ENCODE measurements around the gene ARHGAP27.
A peak's percentile ranks its signal among the peaks of the same experiment; 100 is the strongest.
"Not testable (repeated sequence)": the region's sequence is repeated elsewhere in the genome, so short reads cannot be mapped to it uniquely, and the experiment has no call there.

Gene ARHGAP27

DNA sequence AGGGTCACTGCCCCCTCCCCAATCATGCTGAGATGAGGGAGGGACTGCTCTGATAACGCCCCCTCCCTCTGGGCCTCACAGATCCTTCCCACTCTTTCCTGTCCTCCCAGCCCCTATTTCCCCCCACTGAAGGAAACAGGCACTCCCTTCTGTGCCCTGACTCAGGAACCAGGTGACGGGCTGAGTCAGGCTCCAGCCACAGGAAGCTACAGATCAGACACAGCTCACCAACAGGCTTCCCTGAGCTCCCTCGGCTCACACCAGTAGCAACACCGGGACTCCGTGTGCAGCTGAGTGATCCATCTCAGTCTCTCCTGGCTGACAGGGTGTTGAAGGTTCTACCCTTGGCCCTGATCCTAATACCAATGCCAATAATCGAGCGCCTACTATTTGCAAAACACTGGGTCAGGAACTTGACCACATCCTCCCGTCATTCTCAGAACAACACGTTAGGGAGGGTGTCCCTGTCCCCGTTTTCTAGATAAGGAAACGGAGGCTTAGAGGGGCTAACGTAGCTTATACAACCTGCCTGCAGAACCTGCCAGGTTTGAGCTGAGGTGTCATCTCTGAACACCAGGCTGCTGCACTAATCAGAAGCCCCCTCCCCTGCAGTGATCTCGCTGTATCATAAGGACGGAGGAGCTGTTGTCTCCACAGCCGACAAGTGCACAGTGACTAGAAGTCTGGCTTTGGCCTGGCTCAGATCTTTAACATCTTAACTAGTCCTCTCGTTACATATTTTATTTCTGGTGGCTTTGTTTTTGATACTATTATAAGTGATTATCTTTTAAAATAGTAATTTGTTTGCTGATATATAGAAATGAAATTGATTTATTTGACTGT, 13.5 kb upstream of the ARHGAP27 start:
- DNase-seq: not testable (repeated sequence)

DNA sequence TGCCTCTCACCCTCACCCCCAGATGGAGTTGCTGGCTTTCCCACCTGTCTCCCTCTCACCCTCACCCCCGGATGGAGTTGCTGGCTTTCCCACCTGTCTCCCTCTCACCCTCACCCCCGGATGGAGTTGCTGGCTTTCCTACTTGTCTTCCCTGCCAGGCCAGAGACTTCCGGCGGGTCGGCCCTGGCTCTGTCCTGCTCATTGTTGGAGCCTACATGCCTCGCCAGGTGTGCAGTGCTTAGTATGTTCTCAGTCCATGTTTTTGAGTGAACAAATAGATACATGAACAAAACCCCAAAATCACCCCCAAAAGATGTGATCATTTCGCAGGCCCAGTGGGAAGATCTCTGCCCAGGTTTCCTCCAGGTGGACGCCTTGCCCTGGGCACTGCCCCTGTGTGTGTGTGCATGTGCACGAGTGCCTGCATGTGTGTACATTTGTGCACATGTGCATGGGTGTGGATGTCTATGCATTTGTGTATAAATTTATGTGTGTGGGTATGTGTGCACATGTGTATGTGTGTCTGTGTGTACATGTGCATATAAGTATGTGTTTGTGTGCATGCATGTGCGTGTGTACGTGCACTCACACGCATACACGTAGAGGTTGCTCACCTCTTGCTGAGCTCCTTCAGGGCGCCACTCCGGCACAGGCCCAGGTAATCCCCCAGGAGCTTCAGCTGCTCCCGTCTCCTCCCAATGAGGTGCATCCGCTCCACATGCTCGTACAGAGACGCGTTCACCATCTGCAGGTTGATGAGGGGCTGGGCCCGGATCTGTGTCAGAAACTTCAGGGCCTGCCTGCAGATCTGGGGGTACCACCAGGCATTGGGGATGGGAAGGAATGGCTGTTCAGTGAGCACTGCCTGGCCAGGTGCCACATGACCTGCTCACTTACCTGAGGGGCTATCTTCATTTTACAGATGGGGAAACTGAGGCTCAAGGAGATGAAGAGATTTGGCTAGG, 12.5 kb upstream of the ARHGAP27 start:
- not testable (repeated sequence) for DNase-seq

DNA sequence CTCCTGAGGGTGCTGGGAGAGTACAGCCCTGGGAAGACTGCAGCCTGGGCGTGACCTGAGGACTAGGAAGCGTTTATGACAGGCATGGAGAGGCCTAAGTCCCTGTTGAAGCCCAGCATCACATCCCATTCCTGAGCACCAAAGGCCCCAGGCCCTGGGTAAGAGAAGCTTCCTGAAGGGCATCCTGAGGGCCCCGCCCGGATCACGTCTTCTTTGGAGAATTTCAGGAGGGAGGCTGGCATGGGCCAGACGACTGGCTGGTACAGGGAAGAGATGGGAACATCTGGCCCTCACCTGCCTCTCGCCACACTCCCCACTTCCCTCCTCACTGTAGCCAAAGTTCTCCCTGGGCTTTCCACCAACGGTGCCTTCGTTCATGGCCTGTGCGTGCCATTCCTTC, 11.6 kb upstream of the ARHGAP27 start:
- not testable (repeated sequence) for DNase-seq

DNA sequence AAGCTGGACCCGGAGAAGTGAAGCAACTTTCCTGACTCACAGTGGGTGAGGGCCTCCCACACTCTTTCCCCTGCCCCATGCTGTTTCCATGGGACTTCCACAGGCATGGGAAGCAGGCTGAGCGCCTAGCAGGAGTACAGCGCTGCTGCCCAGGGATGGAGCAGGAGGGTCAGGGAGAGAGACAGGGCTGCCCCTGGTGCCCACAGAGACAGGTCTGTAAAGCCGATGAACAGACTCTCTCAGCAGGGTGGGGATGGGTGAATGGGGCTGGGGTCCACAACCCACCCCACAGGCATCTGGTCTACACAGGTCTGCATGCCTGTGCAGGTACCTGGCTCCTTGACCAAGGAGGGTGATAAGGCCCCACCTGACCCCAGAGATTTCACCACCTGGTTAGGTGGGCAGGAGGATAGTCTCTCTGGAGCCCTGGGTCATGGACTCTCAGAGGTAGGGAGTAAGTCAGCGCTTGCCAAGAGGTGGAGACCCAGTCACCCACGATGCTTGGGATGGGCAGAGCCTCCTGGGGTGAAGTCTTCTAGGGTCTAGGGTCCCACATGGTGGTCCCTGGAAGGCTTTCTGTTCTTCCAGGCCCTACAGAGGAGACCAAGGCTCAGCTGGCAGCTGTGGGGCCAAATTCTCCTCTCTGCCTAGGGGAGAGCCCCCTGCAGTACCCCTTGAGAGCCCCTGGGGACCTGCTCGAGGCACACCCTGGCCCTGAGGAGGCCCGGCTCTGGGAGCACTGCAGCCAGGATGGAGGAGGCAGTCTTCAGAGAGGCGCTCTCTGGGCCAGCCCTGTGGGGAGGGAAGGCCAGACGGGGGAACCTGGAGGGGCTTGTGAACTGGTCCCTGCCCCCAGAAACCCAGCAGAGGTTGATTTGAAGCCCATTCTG, 10.9 kb upstream of the ARHGAP27 start:
- DNase-seq: not testable (repeated sequence)

DNA sequence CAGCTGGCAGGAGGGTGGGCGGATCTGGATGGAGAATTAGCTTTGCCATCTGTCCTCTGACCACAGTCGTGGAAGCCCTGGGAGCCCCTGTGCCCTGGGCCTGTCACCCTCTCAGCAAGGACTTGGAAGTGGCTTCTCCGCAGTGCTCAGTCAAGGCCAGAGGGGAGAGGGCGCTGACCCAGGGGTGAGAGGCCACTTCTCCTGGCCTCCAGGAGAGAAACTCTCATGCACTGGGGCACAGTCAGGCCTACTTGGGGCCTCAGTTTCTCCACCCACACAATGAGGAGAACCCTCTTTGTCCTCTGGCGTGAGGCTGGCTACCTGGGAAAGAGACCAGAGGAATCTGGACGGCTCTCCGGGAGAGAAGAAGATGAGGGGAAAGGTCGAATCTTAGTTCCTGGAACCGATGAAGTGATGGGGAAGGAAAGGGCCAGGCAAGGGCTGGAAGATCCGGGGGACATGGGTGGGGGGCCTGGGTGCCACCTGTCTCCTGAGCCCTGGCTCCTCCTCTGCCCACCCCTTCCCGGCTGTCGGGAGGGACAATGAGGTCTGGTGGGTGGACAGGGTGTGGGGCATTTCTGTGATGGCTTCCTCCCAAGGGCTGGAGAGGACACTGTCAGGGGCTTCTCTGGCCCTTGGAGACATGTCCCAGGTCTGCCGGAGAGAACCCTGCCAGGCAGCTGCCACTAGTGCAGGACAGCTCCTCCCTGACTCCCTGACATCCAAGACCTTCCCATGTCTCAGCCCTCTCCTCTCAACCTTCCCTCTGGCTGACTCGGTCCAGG, 9.0 kb upstream of the ARHGAP27 start:
- no peak for DNase-seq

DNA sequence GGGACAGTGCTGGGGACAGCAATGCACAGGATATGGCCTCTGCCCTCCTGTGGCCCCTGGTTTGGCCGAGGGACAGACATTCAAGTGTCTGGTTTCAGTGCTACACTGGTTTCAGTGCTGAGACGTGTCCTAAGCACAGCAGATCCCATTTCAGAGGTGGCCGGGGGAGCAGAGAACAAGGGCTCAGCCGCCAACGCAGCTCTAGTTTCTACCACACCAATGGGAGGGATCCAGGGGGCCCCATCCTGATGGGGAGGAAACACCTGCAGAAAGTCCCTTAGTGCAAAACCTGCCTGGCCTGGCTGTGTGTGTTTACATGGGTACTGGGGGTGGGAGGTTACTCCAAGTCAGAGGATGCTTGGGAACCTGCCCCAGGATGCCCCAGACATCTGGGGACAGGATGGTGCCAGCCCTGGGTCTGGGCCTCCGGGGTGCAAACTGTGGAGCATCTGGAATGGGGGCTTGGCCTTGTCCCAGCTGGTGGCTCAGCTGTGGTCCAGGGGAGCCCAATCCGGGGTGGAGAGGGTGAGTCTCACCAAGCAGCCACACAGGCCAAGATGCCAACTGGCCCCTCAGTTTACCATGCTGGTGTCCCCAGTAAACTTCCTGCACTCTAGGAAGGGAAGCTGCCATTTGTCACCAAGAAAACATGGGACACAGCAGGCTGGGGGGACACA, 8.3 kb upstream of the ARHGAP27 start:
- not testable (repeated sequence) for DNase-seq

DNA sequence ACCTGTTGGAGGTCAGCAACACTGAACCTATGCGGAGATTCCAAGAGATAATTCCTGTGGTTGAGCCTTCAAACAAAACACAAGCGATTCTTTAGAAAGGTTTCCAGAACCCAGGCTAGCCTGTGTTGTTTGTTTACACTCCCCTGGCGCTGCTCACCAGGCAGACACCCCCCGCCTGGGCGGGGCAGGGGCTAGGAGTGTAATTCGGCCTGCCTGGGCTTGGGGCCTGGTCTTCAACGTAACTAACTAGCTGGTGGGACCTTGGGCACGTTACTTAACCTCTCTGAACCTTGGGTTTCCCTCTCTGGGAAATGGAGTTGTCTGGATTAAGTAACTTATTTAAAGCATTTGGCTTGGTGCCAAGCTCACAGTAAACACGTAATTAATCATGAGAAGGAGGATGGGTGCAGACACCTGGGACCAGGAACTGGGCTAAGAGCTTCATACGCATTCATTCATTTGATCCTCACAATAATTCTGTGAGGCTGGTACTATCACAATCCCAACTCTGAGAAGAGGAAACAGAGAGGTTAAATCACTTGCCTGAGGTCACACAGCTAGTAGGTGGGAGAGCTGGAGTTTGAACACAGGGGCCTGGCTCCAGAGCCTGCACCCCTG, 7.6 kb upstream of the ARHGAP27 start:
- DNase-seq: no peak

DNA sequence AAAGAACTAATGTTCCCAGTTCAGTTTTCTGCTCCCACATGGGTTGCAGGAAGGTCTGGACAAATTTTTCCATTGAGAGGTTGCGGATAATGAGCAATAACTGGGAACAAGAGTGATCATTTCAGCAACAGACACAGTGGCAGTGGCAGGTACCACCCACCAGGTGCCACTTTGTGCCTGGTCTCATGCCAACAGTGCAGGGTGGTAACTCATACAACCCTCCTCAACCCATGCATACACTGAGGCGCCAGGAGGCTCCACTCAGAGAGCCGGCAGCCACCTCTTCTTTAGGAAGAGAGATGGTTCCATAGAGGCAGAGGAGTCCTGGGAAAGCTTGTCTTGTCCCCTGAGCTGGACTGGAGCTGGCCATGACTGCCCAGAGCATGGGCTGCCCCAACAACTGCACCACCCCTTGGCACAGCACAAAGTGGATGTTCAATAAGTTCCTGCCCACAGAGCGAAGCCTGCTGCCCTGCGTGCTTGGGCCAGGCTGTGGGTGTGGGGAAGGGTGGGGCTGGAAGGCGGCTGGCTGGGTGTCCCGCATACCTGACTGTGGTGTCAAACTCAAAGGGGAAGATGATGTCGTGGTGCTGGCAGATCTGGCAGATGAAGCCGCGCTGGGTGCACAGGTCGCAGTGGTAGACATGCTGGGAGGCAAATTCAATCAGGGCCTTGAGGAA, 6.4 kb upstream of the ARHGAP27 start:
- DNase-seq: no peak

DNA sequence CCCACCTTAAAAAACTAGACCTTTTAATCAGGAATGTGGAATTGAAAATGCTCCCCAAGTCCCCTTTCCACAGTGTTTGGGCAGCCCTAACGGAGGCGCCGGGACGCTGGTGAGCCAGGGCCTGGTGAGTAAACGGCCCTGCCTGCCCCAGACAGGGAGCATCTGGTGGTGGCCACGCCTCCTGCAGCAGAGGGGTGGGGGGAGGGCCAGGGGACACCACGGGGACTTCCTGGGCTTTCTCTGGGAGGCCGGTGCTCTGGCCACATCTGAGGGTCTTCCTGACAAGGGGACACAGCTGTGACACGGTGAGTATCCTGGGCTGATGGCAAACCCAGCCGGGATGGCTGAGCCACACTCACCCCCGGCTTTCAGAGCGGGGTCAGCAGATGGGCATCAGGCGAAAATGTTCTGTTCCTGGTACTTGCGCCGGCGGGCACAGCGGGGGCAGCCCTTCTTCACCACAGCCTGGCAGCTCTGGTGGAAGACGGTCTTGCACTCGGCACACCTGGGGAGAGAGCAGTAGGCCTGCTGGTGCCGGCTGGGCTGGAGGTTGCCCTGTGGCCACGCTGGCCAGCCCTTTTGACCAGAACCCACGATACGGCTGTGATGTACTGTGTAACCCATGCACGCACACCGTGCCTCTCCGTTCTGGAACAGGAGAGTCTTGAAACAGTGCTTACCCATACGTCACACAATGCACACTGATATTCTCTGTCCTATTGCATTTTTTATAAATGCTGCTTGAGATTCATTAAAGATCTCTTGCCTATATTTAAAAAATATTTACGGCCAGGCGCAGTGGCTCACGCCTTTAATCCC, 5.0 kb upstream of the ARHGAP27 start:
- no peak for DNase-seq

DNA sequence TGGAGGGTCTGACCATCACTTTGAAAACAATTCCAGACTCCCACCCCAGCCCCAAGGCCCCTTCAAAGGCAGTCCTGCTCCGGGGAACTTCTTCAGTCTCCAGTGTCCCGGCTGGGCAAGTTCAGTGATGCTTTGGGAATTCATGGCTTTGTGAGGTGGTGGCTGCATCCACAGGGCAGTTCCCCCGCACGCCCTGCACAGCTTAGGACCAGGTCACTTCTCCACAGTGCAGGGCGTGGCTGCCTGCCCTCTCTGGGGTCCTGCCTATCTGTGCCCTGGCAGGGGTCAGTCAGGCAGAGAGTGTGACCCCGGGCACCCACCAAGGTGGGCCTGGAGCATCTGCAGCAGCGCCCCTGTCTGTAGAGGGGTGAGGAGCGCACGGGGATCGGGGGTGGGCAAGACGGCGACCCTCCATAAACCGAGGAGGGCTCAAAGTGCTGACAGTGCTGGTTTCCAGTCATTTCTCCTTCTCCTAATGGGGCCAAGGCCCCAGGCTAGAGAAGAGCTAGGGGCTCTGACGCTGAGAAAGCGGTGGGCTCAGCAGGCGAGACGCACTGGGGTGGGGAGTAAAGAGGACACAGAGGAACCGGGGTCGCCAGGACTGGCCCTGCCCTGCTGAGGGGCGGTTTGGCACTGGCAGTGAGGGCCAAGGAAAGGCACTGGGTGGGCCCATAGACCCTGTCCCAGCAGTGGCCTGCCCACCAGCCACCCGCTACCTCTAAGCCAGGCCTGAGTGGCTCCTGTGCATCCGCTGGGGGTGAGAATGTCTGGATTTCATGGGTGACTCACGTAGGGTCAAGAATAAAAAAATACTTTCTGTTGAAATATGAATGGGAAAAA, 4.2 kb upstream of the ARHGAP27 start:
- no peak for DNase-seq

DNA sequence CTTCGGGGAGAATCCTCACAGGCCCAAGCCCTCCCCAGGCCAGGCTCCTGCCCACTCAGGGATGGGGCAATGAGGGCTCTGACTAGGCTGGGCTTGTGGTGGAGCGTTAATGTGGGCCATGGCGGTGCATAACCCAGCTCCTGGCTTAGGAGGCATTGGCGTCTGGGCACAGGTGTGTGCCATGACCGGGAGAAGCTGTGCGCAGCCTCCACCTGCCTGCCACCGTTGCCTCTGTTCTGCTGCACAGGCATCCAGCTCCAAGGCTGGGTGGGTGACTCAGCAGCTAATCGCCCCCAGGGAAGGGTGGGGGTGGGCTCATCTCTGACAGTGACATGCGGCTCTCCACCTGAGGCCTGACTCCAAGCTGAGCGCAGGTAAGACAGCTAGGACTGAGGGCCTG, 3.5 kb upstream of the ARHGAP27 start:
- DNase-seq: no peak

DNA sequence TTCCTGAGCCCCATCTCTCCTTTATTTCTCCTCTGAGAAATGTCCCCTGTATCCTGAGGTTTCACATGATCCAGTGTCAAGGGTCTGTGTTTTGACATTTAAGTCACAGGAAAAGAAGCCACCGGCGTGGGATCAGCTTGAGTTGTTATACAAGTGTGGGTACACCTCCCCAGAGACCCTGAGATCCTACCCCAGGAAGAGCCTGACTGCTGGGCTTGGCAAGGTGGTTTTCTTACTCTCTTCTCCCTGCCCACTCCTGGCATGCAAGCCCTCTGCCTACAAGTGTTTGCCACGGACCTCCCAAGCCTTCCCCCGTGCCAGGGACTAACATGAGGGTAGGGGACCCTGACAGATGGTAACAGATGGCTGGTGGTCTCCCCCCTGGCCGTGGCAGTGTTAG, 2.8 kb upstream of the ARHGAP27 start:
- no peak for DNase-seq

DNA sequence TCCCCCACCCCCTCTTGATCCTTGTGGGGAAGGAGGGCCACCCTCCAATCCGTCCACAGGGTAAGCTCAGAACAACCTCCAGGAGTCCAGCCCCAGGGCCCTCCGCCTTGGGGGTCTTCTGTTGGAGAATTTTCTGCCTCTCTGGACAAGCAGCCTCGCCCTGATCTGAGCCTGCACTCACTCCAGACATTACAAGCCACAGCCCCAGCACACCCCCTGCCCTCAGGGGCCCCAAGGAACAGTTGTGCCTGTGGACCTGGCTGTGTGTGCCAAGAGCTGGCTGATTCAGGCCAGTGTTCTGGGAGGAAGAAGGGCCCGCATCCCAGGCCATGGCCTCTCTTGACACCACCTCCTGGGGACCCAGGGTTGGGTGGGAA, 477 bp upstream of the ARHGAP27 start:
- no peak for DNase-seq

DNA sequence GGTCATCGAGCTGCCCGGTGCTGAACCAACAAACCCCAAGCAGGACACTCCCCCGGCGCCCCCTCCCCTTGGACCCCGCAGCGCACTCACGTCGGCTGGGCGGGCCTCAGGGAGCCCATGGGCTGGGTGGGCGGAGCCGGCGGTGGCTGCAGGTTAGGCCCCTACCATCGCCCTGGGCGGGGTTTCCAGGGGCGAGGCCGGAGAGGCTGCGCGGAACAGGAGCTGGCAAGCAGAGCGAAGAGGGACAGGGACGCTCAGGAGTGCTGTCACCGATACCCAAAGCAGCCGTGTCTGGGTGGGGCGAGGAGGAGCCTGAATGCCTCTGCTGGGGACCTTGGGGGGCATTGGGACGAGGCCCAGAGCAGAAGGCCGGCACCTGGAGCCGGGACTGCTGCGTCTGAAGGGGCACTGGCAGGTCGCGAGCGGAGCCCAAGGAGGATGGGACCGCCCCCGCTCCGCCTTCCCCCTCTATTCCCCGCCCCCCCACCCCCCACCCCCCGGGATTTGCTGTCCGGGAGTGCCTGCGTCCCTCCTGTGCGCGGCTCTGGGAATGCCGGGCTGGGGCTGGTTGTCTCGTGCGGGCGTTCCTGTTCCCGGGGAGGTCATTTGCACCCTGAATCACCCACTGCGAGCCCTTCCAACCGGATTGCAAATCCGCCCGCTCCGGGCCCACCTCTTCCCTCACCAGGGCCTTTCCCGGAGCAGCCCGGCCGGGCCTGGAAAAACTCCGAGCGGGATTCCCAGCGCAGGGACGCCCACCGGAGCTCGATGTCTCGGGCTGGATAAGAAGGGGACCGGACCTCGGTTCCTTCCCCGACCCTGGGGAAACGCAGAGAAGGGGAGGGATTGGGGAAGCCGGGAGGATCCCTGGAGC, 902 bp downstream of the ARHGAP27 start:
- DNase-seq: peak; percentile 61 to 64

DNA sequence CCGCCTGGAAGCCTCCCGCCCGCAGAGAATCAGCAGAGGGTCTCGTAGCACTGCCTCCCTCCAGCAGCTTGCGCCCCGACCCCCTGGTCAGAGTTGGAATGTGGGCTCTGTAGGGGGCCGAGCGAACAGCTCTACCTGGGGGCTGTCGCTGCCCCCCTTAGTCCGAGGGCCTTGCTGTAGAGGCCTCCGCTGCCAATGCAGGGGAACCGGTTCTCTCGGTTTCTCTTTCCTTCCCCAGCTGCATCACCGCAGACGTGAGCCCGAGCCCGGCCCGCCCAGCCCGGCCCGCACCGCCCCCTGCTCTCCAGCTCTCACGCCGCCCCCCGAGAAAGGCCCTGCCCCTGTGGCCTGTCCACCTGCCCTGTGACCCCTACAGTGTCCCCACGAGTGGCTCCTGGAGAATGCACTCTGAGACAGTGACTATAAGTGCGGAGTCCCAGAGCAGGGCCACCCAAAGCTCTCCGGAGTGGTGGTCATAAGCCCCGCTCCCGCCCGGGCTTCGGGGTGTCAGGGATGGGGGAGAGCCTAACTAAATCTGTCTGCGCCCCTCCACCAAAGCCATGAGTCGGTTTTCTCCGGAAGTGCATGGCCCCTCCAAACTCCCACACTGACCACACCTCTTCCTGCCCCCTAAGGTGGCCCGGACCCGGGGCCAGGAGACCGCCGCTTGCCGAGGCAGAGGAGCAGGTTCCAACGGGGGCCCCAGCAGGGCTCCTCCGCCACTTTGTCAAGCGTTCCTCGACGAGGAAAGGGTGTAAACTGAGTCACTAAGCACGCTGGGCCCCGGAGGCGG, 1.7 kb downstream of the ARHGAP27 start:
- no peak for DNase-seq

DNA sequence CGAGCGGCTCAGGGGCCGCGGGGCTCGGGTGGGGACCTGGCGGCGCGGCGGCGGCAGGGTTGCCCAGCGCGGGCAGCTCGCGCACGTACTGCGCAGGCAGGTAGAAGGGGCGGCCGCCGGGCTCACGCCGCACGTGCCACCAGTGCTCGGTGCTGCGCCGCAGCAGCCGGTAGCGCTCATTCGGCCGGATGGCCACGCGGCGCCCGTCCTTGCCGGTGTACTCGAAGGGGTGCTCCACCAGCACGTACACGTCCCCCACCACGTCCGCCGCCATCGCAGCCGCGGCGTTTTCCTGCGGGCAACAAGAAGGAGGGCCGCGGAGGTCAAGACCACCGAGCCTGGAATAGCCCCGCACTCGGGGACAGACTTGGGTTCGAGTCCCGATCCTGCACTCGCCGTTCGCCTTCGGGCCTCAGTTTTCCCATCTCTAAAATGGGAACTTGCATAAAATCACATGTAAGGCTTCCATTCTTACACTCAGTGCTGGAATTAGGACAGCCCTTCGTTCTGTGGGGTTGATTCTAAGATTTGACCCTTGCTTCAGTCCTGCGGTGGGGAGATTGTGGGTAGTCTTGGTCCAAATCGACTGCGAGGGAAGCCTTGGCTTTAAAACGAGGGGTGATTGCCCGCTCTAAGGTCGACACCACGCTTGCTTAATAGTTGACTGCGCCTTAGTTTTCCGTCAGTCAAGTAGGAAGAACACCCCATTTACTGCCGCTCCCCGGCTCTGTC, 2.5 kb downstream of the ARHGAP27 start:
- no peak for DNase-seq
